ENCODE measurements around the gene PAXIP1.

- TF ChIP-seq CTCF (conservative IDR thresholded peaks at IDR 0.05; ENCODE audit: low read depth in 2 of 2), result no peak
- TF ChIP-seq POLR2AphosphoS5 (IDR thresholded peaks at IDR 0.05; ENCODE audit: low read depth), result no peak
- no peak for TF ChIP-seq CREB1 (CRISPR knock-in tag; IDR thresholded peaks at IDR 0.05; ENCODE audit: low read depth)
- no peak for TF ChIP-seq STAT1 (IDR thresholded peaks at IDR 0.05; ENCODE audit: unreplicated experiment)
- no peak for TF ChIP-seq JUNB (IDR thresholded peaks at IDR 0.05; ENCODE audit: unreplicated experiment)
- no peak for TF ChIP-seq EZH2 (IDR thresholded peaks at IDR 0.05; ENCODE audit: low read depth, unreplicated experiment)
- no peak for TF ChIP-seq EZH2phosphoT487 (IDR thresholded peaks at IDR 0.05; ENCODE audit: unreplicated experiment)
Measured at GRCh38 chr7:154977250-154977649, 25.7 kb downstream of the PAXIP1 start.

Data from GM23338 (cell line).